Measurements from ENCODE around the gene PLXDC2. TPM values are rescaled to one million over a fixed set of nuclear protein-coding genes. Genes with fewer than 3 reads are reported as not detected.

PLXDC2 gene
- total RNA-seq, 2 donors from 2014 or later: 19.5 to 26.4 TPM

DNA sequence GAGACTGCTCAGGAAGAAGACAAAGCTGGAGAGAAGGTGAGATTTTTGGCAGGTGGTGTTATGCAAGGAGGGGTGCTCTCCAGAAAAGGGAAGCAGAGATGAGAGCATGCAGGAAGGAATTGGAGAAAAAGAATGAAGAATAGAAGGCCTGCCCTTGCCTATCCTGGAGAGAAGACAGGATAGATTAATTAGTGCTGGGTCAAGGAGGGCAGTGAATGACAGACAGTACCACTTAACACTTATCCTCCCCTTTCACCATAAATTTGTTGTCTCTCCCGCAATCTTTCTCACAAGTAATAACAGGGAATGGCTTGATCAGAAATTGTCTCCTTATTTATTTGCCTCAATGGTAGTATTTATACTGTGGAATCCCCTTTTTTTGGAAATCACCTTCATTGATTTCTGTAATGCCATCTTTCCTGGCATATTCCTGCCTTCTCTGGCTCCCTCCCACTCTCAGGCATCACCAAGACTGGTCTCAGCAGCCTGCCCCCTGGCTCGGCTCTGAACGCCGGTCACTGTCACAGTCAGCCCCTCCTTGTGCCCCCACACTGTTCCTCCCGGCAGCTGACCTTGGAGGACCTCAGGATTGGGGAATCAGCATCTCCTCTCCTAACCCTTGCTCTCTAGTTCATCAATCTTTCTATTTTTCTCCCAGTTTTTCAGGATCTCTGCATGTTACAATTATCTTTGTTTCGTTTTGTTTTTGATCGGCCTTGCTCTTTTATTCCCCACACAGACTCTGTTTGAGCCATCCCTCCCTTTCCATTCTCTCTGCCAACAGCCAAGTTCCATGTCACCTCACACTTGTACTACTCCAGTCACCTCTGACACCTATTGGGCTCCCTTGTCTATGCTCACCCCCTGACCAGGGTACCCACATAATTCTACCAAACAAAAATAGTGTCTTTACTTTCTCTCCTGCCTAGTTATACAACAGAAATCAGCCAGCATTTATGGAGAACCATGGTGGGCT is 294.2 kb downstream of the PLXDC2 start:
- no peaks in the 10 kb centered on the region for H3K27me3 Mint-ChIP-seq (ENCODE audit: insufficient read depth)
- TF ChIP-seq, protein P1, sequence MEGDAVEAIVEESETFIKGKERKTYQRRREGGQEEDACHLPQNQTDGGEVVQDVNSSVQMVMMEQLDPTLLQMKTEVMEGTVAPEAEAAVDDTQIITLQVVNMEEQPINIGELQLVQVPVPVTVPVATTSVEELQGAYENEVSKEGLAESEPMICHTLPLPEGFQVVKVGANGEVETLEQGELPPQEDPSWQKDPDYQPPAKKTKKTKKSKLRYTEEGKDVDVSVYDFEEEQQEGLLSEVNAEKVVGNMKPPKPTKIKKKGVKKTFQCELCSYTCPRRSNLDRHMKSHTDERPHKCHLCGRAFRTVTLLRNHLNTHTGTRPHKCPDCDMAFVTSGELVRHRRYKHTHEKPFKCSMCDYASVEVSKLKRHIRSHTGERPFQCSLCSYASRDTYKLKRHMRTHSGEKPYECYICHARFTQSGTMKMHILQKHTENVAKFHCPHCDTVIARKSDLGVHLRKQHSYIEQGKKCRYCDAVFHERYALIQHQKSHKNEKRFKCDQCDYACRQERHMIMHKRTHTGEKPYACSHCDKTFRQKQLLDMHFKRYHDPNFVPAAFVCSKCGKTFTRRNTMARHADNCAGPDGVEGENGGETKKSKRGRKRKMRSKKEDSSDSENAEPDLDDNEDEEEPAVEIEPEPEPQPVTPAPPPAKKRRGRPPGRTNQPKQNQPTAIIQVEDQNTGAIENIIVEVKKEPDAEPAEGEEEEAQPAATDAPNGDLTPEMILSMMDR (conservative IDR thresholded peaks at IDR 0.05): no peak
- 71 to 86% methylated on average over 4 to 7 of the region's 7 CpGs for WGBS, 2 experiments (ENCODE audit: insufficient coverage in 1 of 2, insufficient read length in 1 of 2)
- peaks cover 6% of the 10 kb centered on the region for H3K4me1 Mint-ChIP-seq
- H3K27ac Mint-ChIP-seq: no peak overlapping the region
- H3K9me3 Mint-ChIP-seq: no peaks in the 10 kb centered on the region
- peaks cover 2% of the 10 kb centered on the region for H3K36me3 Mint-ChIP-seq (ENCODE audit: low read depth)
- Histone ChIP-seq H3K36me3 (ENCODE audit: control insufficient read depth, insufficient read depth, low read length) (no peaks in the 10 kb centered on the region), H3K9ac (ENCODE audit: extremely low read depth, low read length, poor library complexity, severe bottlenecking) (no peak overlapping the region), H3K9me3 (ENCODE audit: control insufficient read depth, low read length) (no peaks in the 10 kb centered on the region), H3K27ac (ENCODE audit: low read depth, low read length) (peak overlapping the region; percentile 13), H3K4me3 (ENCODE audit: low read length) (no peak overlapping the region), H3K27me3 (ENCODE audit: control insufficient read depth, insufficient read depth, low read length, poor library complexity, severe bottlenecking) (no peaks in the 10 kb centered on the region), H3K4me1 (ENCODE audit: control insufficient read depth, insufficient read depth, low read length) (no peaks in the 10 kb centered on the region)
- no peak overlapping the region for H3K4me3 Mint-ChIP-seq
- no peak for DNase-seq

DNA sequence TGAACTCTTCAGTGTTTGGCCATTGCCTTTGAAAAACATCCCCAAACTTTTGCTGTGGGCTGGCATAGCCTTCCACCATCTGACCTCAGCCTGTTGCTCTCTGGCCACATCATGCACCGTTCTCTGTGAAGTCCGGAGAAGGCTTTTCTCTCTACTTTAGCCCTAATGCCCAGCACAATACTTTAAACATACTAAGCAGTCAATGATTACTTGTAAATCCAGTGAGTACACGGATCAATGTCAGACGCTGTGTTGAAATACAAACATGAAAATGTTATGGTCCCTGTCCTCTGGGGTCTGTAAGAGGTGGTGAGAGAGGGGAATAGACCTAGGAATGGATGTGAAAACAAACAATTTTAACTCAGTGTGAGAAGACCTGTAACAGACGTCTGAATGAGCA is 297.9 kb downstream of the PLXDC2 start:
- H3K4me1 ChIP-seq (ENCODE audit: control insufficient read depth, insufficient read depth, low read length): no peaks in the 10 kb centered on the region
- no peak overlapping the region for H3K27ac ChIP-seq (ENCODE audit: low read depth, low read length)
- Mint-ChIP-seq H3K4me3 (no peak overlapping the region), H3K27ac (no peak overlapping the region), H3K4me1 (peaks cover 22% of the 10 kb centered on the region), H3K9me3 (no peaks in the 10 kb centered on the region), H3K36me3 (ENCODE audit: low read depth) (peaks cover 2% of the 10 kb centered on the region), H3K27me3 (ENCODE audit: insufficient read depth) (no peaks in the 10 kb centered on the region)
- WGBS, 2 experiments (ENCODE audit: insufficient coverage in 1 of 2, insufficient read length in 1 of 2): 83 to 86% methylated on average over 1 to 5 of the region's 5 CpGs
- DNase-seq: no peak
- no peaks in the 10 kb centered on the region for H3K36me3 ChIP-seq (ENCODE audit: control insufficient read depth, insufficient read depth, low read length)
- H3K9me3 ChIP-seq (ENCODE audit: control insufficient read depth, low read length): no peaks in the 10 kb centered on the region
- TF ChIP-seq, protein P1 (conservative IDR thresholded peaks at IDR 0.05): no peak
- H3K9ac ChIP-seq (ENCODE audit: extremely low read depth, low read length, poor library complexity, severe bottlenecking): no peak overlapping the region
- no peaks in the 10 kb centered on the region for H3K27me3 ChIP-seq (ENCODE audit: control insufficient read depth, insufficient read depth, low read length, poor library complexity, severe bottlenecking)
- H3K4me3 ChIP-seq (ENCODE audit: low read length): no peak overlapping the region

DNA sequence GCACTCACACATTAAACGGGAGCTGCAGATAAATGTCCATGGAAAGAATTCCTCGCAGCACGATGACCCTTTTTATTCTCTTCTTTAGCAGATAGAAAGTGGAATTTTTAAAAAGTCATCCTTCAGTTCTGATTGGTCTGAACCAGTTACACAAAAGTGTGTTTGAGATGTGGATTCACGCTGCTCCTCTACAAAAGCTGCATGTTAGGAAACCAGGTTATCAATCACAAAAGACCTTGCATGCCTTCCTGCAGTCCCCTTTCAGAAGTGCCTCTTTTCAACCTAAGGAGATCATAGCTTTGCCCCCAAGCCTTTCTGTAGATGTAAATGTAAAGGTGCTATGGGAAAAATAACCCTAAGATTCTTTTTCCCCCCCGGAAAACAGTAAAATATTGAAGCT is 299.7 kb downstream of the PLXDC2 start:
- no peaks in the 10 kb centered on the region for H3K4me1 ChIP-seq (ENCODE audit: control insufficient read depth, insufficient read depth, low read length)
- Mint-ChIP-seq H3K27ac (no peak overlapping the region), H3K27me3 (ENCODE audit: insufficient read depth) (no peaks in the 10 kb centered on the region), H3K4me1 (peaks cover 33% of the 10 kb centered on the region), H3K4me3 (no peak overlapping the region), H3K9me3 (no peaks in the 10 kb centered on the region), H3K36me3 (ENCODE audit: low read depth) (peaks cover 2% of the 10 kb centered on the region)
- H3K36me3 ChIP-seq (ENCODE audit: control insufficient read depth, insufficient read depth, low read length): no peaks in the 10 kb centered on the region
- 61 to 64% methylated on average over 3 to 5 of the region's 5 CpGs for WGBS, 2 experiments (ENCODE audit: insufficient coverage in 1 of 2, insufficient read length in 1 of 2)
- no peak overlapping the region for H3K9ac ChIP-seq (ENCODE audit: extremely low read depth, low read length, poor library complexity, severe bottlenecking)
- H3K27me3 ChIP-seq (ENCODE audit: control insufficient read depth, insufficient read depth, low read length, poor library complexity, severe bottlenecking): no peaks in the 10 kb centered on the region
- no peaks in the 10 kb centered on the region for H3K9me3 ChIP-seq (ENCODE audit: control insufficient read depth, low read length)
- TF ChIP-seq, protein P1 (conservative IDR thresholded peaks at IDR 0.05): no peak
- no peak overlapping the region for H3K4me3 ChIP-seq (ENCODE audit: low read length)
- H3K27ac ChIP-seq (ENCODE audit: low read depth, low read length): no peak overlapping the region
- DNase-seq: no peak
